GM10266 (cell line): Measurements from ENCODE around the gene TAF1B.

Experiments used
- DNase-seq: peaks from one replicate; pipeline ENCODE4 v3.0.0; 2012; ENCODE audit errors: extremely low spot score
- CTCF ChIP-seq: IDR thresholded peaks from 2 replicates; pipeline ENCODE4 v1.5.1; 2012; ENCODE audit warnings: mild to moderate bottlenecking, low read depth; ENCODE audit not compliant: control insufficient read depth, insufficient read depth; ENCODE audit errors: missing control alignments

The TAF1B gene

GRCh38 chr2:9951272-9951521 is 107.9 kb downstream of the TAF1B start:
- no peak for TF ChIP-seq CTCF
- no peak for DNase-seq

- no peak for TF ChIP-seq CTCF
- DNase-seq, result peak; percentile 100
Measured at GRCh38 chr2:9951522-9952285, 108.4 kb downstream of the TAF1B start, which contains the start of gene GRHL1. Gene GRHL1, plus strand, starts transcription at chr2:9951693. Its CDS starts 141 bp downstream, at chr2:9951834.

- no peak for TF ChIP-seq CTCF
- DNase-seq, result no peak
Measured at GRCh38 chr2:9952286-9952737, 109.0 kb downstream of the TAF1B start.

- no peak for TF ChIP-seq CTCF
- DNase-seq, result no peak
Measured at GRCh38 chr2:9952856-9953503, 109.7 kb downstream of the TAF1B start.

GRCh38 chr2:9954136-9954535 is 110.9 kb downstream of the TAF1B start:
- TF ChIP-seq CTCF, result no peak
- no peak for DNase-seq

- no peak for DNase-seq
- TF ChIP-seq CTCF, result no peak
Measured at GRCh38 chr2:9958057-9958456, 114.8 kb downstream of the TAF1B start.

- TF ChIP-seq CTCF, result no peak
- no peak for DNase-seq
Measured at GRCh38 chr2:9959262-9959661, 116.0 kb downstream of the TAF1B start.
